Pancreas (tissue), 10 donors: ENCODE measurements around the gene MSI2. TPM values are rescaled to one million over a fixed set of nuclear protein-coding genes. Genes with fewer than 3 reads are reported as not detected.

Source experiments
- ATAC-seq, 4 donors: fragments of 200-7000 bp; cut with Tn5 transposase; one replicate each; pipeline versions ENCODE4 v1.8.0 to v1.9.1; 2020; ENCODE audit warnings: mild to moderate bottlenecking in 4 of 4, moderate library complexity in 4 of 4
- DNase-seq, 6 donors: peaks; one replicate each; pipeline ENCODE4 v3.0.0-alpha.2; 2020
- FAIRE-seq: peaks from 2 replicates; lab custom pipeline; 2012; peaks lifted over from hg19 to GRCh38; lab: Jason Lieb, UNC
- H3K27ac ChIP-seq, 4 donors: fragments of 200-600 bp; sonication (generic); 1 replicate in 3 of 4; 2 replicates in 1 of 4; pipeline versions ENCODE4 v1.5.0 to v1.8.0; 2020
- H3K27me3 ChIP-seq, 4 donors: fragments of 200-600 bp; one replicate each; pipeline ENCODE4 v1.8.0; 2021
- H3K36me3 ChIP-seq, 3 donors: fragments of 200-600 bp; sonication (generic) in 1 of 3; one replicate each; pipeline versions ENCODE4 v1.5.0 to v1.8.0; 2020 to 2021
- H3K4me1 ChIP-seq, 3 donors: fragments of 200-600 bp; one replicate each; pipeline ENCODE4 v1.8.0; 2021
- H3K4me3 ChIP-seq, 4 donors: fragments of 200-600 bp; sonication (generic) in 2 of 4; one replicate each; pipeline versions ENCODE4 v1.5.0 to v1.8.0; 2020 to 2021
- H3K9me3 ChIP-seq, 4 donors: fragments of 200-600 bp; one replicate each; pipeline ENCODE4 v1.8.0; 2021
- CTCF ChIP-seq, 4 donors: fragments of 200-600 bp; sonication (generic) in 3 of 4; IDR thresholded peaks; one replicate each; pipeline versions ENCODE4 v1.5.0 to v1.8.0; 2021; ENCODE audit warnings: antibody characterized with exemption in 4 of 4
- WGBS, 2 donors: extraction: QIAGEN DNeasy Blood & Tissue Kit; methylation state at CpG; one replicate each; pipeline ENCODE4 v1.1.7; 2013; 5-methylcytosine and 5-hydroxymethylcytosine counted together
- intact Hi-C, 3 donors: fragments of 100-400 bp; cut with DNase I; formaldehyde crosslinking; loops; one replicate each; pipeline versions ENCODE4 v1.11.1 to v1.14.2; 2022
- polyA plus RNA-seq, 2 donors: library from polyadenylated mRNA; stranded (reverse); fragments of 200-250 nt; gene quantifications; one replicate each; pipeline ENCODE4 v1.2.3, GENCODE V29; 2013
- total RNA-seq, 6 donors: library from RNA; stranded (reverse); fragmentation: NEBNext Ultra II Directional in 4 of 6; extraction: Animal tissue kit (Norgen Biotek cat#: 25700) in 4 of 6; gene quantifications; one replicate each; pipeline versions ENCODE4 v1.2.1 to v1.2.4, GENCODE V29; 2021 to 2023
- donor health status: healthy with polysubstance abuse.
- donor health status: DM: no; HTN: no; CAD: no; lungs with moderate emphysema.
- donor health status: DM: no; HTN: no; CAD: no.
- donor health status: control.
- donor health status: control.
- donor health status: Bipolar disorder and iron deficiency.
- donor health status: DM: yes; HTN: yes; CAD: no.
- donor health status: DM: no; HTN: no; CAD: no.
- donor health status: DM: no; HTN: no; CAD: no.
- donor health status: DM: yes; HTN: yes; CAD: no.

Gene MSI2
- total and polyA plus RNA-seq, 8 donors = 10.4 to 48.9 (median 30.1) TPM

GRCh38 chr17:57283203-57283971 lies 27.1 kb downstream of the MSI2 start:
- Histone ChIP-seq H3K4me3 (no peak overlapping the region), H3K36me3 (no peaks in the 10 kb centered on the region), H3K4me1 (no peaks in the 10 kb centered on the region), H3K27ac (no peak overlapping the region), H3K9me3 (no peaks in the 10 kb centered on the region), H3K27me3 (no peaks in the 10 kb centered on the region)
- WGBS, 2 donors = 83 to 86% methylated on average over 18 of the region's 18 CpGs
- DNase-seq (no peak), FAIRE-seq (no peak), ATAC-seq (no peak)
- no peak for TF ChIP-seq CTCF (IDR thresholded peaks at IDR 0.05)
- intact Hi-C loops = loop anchor here in 1 of 3 donors (10.0 kb wide), 1 partner anchor 49 kb away; no protein-coding TSS in a partner anchor

GRCh38 chr17:57284583-57284982 lies 28.3 kb downstream of the MSI2 start:
- no peak overlapping the region for H3K27ac ChIP-seq
- DNase-seq (no peak), FAIRE-seq (no peak), ATAC-seq (no peak)
- no peaks in the 10 kb centered on the region for H3K36me3 ChIP-seq
- no peaks in the 10 kb centered on the region for H3K9me3 ChIP-seq
- no peak overlapping the region for H3K4me3 ChIP-seq
- intact Hi-C loops = loop anchor here in 1 of 3 donors (10.0 kb wide), 1 partner anchor 50 kb away; no protein-coding TSS in a partner anchor
- no peaks in the 10 kb centered on the region for H3K27me3 ChIP-seq
- H3K4me1 ChIP-seq = no peaks in the 10 kb centered on the region
- TF ChIP-seq CTCF (IDR thresholded peaks at IDR 0.05) = no peak
- WGBS, 2 donors = 85 to 89% methylated on average over 3 of the region's 3 CpGs

- Histone ChIP-seq H3K9me3 (no peaks in the 10 kb centered on the region), H3K36me3 (no peaks in the 10 kb centered on the region), H3K4me3 (no peak overlapping the region), H3K27ac (no peak overlapping the region), H3K4me1 (no peaks in the 10 kb centered on the region), H3K27me3 (no peaks in the 10 kb centered on the region)
- intact Hi-C loops = loop anchor here in 1 of 3 donors (10.0 kb wide), 1 partner anchor 50 kb away; no protein-coding TSS in a partner anchor
- TF ChIP-seq CTCF (IDR thresholded peaks at IDR 0.05) = no peak
- ATAC-seq = peak in 1 of 4 donors; percentile 48
- no peak for DNase-seq
- WGBS, 2 donors = 61 to 65% methylated on average over 13 of the region's 13 CpGs
- no peak for FAIRE-seq
Observed at GRCh38 chr17:57284984-57285646, 28.8 kb downstream of the MSI2 start.

- H3K9me3 ChIP-seq = no peaks in the 10 kb centered on the region
- H3K36me3 ChIP-seq = no peaks in the 10 kb centered on the region
- no peak for TF ChIP-seq CTCF (IDR thresholded peaks at IDR 0.05)
- DNase-seq (no peak), FAIRE-seq (no peak), ATAC-seq (no peak)
- no peak overlapping the region for H3K4me3 ChIP-seq
- intact Hi-C loops = loop anchor here in 1 of 3 donors (10.0 kb wide), 1 partner anchor 51 kb away; no protein-coding TSS in a partner anchor
- H3K27me3 ChIP-seq = no peaks in the 10 kb centered on the region
- no peaks in the 10 kb centered on the region for H3K4me1 ChIP-seq
- no peak overlapping the region for H3K27ac ChIP-seq
- 78 to 83% methylated on average over 5 of the region's 5 CpGs for WGBS, 2 donors
Observed at GRCh38 chr17:57285701-57286100, 29.4 kb downstream of the MSI2 start.
